Suppressor macrophage treated with lipopolysaccharide for 4 hours (primary cell): ENCODE results near the gene SEC61G.

ENCODE experiments used
- DNase-seq: peaks from one replicate; pipeline ENCODE4 v3.0.0-alpha.2; 2020

SEC61G gene

DNA sequence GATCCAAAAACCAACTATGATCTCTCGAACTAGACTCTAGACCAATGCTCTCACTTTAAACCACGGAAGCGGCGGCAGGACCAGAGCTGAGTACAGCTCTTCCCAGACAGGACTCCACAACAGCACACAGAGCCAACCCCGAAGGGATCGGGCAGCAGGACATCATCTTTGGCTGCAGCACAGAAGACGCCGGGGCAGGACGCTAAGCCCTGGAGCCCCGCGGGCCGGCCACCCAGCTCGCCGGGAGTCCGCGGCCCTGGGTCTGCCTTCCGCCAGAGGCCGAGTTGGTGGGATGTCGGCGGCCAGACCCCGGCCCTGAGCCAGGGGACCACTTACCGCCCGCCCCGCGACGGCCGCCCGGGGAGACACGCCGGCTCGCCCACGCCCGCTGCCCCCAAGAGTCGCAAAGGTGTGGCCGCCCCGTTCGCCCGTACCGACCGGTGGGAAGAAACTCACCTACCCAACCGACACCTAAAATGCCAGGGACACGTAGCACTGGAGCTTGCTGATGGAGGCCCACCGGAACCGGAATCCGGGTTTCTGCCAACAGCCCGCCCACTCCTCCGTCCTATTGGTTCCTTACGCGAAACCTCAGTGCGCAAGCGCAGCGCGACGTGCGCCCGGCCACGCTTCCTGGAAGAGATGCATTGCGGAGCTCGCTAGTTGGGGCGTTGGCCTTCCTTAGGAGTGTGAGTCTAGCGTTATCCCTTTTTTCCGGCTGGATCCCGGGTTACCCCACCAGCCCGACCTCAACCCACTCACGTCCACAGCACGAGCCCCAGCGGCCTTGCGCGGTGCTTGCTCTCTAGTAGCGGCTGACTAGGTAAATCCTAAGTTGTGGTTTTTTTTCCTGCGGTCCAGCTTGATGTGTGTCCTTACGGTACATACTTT lies at the start of gene SEC61G:
SEC61G (minus strand) TSS at position 510 of the 891 bp plus-strand sequence. CDS start 1,623 bp downstream, outside the sequence.
- DNase-seq, result peak; percentile 100

DNA sequence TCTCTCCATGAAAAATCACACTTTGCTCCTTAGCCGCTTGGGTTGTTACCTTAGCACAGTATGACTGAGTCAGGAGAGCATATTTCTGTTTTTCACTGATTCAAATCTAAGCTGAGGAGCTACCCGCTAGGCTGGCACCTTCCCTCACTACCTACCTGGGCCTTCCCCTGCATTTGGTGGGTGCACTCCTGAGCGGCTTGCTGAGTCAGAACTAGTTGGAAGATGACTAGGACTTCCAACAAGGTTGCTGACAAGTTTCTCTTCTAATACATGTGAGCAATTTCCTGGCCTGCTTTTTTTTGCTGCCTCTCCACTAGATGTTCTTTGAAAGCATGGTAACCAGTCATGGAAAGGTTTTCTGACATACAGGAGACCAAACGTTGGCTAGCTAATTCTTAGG lies 43.8 kb upstream of the SEC61G start:
- no peak for DNase-seq

DNA sequence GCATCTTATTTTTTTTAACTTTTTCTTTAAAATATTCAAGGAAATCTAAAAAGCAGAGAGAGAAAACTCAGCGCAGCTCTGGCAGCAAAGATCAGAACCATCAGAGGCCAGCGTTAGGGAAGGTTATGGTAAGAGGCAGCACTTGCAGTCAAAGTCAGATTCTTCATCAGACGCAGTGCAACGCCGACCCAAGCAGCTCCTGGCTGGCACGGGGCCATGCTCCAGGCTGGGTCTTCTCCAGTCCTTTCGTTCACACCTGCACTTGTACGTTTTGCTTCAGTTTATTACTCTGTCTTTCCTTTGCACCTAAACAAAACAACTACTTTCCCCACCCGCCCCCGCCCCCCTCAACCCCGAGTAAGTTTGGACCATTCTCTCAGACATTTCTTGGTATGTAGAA lies 43.1 kb upstream of the SEC61G start:
- DNase-seq, result no peak

DNA sequence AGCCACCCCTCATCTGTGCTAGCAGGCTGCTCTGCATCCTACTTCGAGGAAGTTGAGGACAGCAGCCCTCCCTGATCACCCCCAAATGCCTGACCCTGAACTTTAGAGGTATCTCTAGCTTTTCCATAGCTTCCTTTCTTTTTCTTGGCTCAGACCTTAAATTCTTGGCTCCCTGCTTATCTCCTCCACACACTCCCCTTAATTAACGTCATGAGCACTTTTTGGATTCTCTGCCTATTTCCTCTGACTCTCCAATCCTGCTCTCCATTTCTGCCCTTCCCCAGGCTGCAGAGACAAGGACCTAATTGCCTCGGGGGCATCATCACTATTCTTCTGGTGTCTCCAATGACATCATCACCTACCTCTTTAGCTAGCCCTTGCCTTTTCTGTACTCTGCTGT lies 40.8 kb upstream of the SEC61G start:
- DNase-seq, result no peak

DNA sequence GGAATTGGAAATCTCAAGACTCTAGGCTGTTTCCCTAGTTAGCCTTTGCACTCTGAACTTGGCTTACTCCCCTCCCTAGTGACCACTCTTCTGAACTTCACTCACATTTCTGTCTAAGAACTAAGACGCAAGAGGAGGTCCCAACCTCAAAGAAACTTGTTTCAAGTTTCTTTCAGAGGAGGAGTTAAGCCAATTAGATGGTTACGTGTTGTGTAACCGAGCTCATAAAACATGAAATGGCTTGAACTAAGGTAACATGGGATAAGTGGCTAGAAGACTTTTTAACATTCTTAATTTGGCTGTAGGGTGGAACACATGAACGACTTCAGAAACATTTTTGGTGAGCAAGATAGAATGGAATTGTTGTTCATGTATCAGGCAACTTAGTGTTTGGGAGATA lies 39.5 kb upstream of the SEC61G start:
- DNase-seq, result no peak

DNA sequence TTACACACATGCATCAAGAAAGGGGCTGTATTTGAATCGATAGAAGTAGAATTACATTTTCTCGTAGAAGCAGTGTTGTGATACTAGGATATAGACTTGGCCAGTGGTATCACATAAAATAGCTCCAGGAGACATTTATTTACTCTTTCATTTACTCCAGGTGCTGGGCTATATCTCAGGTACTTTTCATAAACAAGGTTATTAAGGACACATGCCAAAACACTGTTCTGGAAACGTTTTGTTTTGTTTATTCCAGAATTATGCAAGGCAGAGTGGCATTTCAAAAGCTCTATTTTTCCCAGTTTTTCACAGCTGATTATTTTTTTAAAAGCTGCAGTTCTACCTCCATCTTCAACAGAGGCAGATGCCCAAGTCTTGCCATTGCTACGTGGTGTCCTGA lies 37.8 kb upstream of the SEC61G start:
- no peak for DNase-seq

DNA sequence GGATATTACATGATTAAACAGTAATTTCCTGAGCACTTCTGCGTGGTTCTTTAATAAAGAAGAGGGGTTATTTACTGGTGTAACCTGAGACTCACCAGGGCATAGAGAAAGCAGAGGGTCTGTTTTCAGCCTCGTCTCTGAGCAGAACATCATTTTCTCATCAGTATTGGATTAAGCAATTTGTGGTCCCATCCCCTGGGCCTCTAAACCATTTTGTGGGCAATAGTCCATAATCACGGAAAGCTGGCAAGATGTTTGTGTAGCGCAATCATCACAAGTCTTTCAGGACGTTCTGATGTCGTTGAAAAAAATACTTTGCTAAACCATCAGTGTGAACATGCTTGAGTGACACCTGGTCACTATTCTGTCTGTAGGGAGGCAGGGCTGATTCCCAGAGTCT lies 37.1 kb upstream of the SEC61G start:
- DNase-seq, result no peak

GRCh38 chr7:54792383-54792782 lies 33.4 kb upstream of the SEC61G start:
- DNase-seq, result no peak

GRCh38 chr7:54788664-54789063 lies 29.7 kb upstream of the SEC61G start:
- peak; percentile 19 for DNase-seq

DNA sequence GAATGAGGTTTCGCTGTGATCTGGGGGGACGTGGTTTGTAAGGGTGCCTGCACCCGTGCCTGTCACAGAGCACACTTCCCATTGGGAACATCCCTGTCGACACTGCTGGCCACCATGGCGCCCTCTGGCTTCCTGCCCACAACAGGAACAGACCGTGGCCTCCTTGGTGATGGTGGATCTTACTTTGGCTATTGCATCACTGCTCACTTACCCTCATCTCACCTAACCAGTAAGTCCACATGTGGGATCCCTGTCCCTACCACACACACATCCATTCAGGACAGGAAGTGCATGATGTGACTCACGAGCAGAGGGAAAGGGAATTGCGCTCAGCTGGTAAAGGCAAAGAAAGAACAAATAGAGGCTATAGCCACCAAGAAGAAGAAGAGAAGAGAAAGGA lies 26.2 kb upstream of the SEC61G start:
- no peak for DNase-seq

- DNase-seq, result no peak
Measured at GRCh38 chr7:54783952-54784351, 24.9 kb upstream of the SEC61G start.

GRCh38 chr7:54782829-54783228 lies 23.8 kb upstream of the SEC61G start:
- no peak for DNase-seq

DNA sequence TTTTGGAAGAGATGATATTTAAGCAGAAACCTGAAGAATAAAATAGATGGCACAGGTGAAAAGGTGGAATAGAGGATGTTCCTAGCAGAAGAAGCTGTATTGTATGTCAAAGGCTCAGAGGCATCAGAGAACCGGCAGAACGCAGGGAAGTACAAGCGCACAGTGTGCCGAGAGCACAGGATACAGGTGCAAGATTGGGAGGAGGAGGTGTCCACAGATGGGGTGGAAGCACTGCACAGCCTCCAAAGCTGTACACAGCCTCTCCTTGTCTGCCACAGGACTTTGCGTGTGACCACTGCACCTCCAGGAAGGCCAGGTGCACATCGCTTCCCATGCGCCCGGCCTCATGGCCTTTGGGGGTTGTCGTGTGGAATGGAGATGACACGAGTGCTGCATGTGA lies 23.3 kb upstream of the SEC61G start:
- DNase-seq, result no peak

DNA sequence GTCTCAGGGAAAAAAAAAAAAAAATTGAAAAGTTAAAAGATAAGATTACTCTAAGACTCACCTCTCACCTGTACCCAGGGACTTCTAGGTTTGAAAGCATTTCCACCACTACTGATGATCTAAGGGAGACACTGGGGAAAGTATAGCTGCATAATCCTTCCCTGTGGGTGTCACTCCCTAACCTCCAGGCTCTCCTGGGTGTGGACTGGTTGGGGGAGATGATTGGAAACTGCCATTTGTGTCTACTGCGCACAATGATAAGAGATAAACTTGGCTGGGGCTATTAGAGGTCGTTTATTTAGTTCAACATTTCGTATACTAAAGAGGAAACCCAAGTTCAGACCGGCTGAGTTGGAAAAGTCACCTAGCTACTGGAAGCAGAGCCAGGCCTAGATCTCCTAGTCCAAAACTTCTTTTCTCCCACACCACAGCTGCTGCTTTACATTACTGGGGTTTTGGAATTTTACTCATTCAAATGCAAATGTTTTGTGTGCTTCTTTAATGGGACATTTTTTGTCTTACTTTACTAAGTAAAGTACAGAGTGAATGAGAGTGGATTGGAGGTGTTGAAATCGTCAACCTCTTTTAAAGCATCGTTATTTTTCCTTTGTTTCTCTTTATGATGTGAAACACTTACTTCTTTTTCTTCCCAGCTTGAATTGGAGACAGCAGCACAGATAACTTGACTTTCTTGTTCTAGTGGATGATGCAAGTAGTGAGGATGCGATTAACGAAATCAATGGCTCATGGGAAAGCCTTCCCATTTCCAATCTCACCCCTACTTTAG lies 22.3 kb upstream of the SEC61G start:
- no peak for DNase-seq

GRCh38 chr7:54780490-54780889 lies 21.5 kb upstream of the SEC61G start:
- no peak for DNase-seq

GRCh38 chr7:54778696-54779540 lies 19.9 kb upstream of the SEC61G start:
- DNase-seq, result no peak

DNA sequence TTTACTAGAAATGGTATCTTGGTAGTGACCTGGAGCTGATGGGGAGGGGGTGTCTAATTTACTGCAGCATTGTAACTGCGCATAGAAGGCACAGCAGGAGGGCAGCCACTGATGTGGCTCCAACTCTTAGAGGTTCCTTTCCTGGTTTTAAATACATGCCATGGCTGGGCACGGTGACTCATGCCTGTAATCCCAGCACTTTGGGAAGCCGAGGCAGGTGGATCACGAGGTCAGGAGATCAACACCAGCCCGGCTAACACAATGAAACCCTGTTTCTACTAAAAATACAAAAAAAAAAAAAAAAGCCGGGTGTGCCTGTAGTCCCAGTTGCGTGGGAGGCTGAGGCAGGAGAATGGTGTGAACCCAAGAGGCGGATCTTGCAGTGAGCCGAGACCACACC lies 19.2 kb upstream of the SEC61G start:
- DNase-seq, result no peak

GRCh38 chr7:54774785-54775740 lies 16.1 kb upstream of the SEC61G start:
- DNase-seq, result no peak

GRCh38 chr7:54773472-54774399 lies 14.7 kb upstream of the SEC61G start:
- peak; percentile 72 for DNase-seq

DNA sequence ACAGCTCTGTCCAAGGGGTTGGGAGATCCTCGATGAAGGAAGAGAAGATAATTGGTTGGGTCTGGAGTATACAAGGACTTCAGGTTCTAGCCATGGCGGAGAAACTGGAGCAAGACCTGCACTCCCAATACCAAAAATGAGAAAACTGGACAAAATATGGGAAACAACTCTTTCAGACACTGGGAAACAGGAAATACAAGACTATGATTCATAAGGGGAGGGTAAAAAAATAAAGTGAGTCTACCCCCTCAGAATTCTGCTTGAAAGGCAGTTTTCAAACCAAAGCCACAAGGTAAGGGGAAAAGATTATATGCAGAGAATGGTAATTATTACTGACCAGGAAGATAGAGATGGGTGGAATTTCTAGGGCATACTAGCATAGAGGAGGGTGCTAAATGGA lies 10.2 kb upstream of the SEC61G start:
- DNase-seq, result no peak

- DNase-seq, result no peak
Measured at GRCh38 chr7:54764861-54765260, 5.8 kb upstream of the SEC61G start.
